NCI-H69 (cell line): ENCODE data around the gene ABI3BP.
"Not testable (repeated sequence)": the region's sequence is repeated elsewhere in the genome, so short reads cannot be mapped to it uniquely, and the experiment has no call there.

Experiments
- DNase-seq: peaks from one replicate; lab custom pipeline; 2025; lab: John Stamatoyannopoulos, UW

Gene ABI3BP

DNA sequence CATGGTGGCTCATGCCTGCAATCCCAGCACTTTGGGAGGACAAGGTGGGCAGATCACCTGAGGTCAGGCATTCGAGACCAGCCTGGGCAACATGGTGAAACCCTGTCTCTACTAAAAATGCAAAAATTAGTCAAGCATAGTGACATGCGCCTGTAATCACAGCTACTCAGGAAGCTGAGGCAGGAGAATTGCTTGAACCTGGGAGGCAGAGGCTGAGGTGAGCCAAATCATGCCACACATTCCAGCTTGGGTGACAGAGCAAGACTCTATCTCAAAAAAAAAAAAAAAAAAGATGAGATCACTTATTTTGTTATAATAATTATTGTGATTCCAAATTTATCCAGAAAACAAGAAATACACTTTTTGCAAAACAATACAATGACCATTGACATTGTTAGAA lies 47.1 kb downstream of the ABI3BP start:
- DNase-seq: not testable (repeated sequence)

DNA sequence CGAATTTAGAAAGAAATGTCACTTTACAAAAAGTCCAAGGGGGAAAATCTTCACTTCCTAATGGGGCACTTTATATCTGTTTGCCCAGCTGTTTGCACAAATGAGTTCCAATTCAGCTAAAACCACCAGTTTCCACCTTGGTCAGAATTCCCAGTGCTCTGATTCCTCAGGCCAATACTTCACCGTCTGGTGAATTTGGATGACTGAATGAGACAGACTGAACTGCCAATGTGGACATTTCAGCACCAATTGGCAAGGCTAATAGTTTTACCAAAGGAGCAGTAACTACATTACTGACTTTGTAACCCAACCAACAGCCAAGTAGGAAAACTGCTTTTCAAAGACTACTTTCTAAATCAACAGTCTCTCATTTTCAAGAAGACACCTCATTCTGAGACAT lies 51.8 kb downstream of the ABI3BP start:
- no peak for DNase-seq

DNA sequence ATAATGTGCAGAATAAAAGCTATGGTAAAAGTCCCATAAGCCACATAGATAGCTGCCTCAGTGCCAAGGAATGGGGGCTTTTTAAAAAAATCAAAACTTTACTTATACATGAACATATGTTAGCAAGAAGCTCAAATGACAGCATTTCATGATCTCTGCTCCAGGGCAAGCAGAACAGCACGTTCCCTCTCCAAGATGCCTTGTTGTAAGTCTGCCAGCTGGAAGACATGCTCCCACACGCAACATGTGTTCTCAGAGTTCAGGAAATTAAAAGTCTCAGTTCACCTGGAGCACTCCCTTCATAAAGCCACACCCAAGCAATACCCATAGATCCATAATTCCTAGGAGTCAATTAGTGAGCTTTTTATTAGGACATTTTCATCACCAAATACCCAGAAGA lies 52.2 kb downstream of the ABI3BP start:
- DNase-seq: no peak

- DNase-seq: no peak
Measured at GRCh38 chr3:100936931-100937330, 56.3 kb downstream of the ABI3BP start.

- DNase-seq: no peak
Measured at GRCh38 chr3:100932491-100932890, 60.7 kb downstream of the ABI3BP start.

GRCh38 chr3:100928638-100929428 lies 64.4 kb downstream of the ABI3BP start:
- no peak for DNase-seq

DNA sequence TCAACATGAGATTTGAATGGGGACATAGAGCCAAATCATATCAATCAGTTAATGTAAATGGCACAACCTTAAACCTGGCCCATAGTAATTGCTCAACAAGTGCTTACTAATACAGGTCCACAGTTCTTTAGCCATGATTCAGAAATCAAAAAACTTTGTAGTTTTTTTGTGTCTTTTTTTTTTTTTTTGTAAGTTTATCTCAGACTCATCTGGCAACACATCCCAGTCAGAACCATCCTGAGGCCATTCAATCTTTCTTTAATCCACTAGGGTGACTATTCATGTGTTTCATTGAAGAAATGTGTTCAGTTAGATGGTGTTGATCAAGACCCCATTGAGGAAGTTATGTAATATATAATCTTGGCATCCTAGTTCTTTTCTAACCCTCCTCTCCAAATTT lies 65.4 kb downstream of the ABI3BP start:
- DNase-seq: no peak

DNA sequence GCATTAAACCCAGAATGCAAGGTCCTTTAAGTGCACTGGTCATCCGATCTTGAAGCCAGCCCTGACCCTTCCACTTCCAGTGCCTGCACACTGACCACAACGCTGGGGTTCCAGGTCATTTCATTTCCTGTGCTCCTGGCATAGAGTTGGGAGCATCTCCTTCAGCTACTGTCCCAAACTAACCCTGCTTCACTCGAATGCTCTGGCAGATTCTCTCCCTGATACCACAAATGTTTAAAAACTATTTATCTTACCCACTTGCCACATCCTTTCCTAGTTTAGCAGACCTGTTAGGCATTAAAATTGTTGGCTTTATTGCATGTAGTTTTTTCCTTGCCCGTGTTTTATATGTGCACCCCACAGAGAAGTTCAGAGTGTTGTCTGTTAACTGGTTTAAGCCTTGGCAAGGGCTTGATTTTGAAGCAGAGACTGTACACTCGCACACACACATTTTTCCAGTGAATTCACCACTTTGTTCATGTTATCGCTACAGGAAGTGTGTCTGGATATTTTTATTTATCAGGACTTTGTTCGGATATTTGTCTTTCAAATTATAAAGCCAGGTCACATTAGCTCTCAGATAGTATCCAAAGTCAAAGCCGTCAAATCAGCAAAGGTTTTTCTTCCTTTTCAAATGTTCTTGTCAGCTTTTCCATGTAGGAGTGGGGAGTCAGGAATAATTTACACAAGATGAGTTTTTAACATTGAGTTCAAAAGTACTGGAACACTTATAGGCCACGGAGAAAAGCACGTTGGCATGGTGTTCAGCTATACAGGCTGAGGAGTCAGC lies 77.3 kb downstream of the ABI3BP start:
- DNase-seq: no peak

DNA sequence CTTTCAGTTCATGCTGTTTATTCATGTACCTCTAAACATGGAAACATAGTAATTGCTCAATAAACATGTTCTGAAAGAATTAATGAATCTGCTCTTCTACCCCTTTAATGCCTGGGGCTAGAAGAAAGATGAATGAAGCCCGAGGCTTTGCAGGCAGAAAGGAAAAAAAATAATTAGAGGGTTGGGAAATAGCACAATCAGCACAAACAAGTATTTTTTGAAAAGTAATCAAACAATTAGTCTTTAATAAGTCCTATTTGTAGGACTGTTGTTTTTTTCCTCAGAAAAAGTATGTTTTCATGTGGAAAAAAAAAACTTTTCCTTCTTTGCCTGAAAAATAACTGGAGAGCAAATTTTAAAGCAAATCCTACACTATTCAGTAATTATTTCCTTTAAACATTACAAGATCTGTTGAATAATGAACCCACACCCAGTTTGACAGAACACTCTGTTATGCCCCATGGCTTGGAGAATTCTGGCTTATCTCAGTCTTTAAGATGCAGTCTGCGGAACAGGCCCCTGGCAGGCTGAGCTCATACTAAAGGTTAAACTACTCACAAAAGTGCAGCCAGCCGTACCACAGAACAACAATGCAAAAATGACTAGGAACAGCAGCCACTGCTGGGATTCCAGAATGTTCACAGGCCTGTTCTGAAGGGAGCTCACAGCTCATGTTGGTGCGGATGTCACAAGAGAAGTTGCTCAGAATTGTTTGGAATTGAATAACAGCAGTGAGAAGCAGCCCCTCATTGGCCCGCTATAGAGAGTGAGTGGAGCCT lies 79.2 kb downstream of the ABI3BP start:
- no peak for DNase-seq

GRCh38 chr3:100912976-100913545 lies 80.2 kb downstream of the ABI3BP start:
- no peak for DNase-seq

- no peak for DNase-seq
Measured at GRCh38 chr3:100912571-100912970, 80.7 kb downstream of the ABI3BP start.

DNA sequence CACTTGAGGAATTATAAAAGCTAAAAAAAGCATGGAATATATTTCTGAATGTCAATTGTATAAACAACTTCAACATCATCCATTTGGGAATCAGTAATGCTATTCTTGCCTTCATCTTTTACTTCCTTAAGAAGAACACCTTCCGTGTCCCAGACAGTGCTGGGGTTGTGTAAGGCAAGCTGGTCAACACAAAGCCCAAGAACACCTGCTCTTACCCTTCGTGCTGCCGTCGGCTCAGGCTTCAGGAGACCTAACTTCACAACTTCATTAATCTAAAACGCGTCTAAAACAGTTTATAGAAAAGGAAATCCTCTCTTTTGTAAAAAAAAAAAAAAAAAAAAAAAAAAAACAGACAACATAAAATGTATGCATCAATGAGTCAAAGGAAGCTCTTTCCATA lies 81.3 kb downstream of the ABI3BP start:
- no peak for DNase-seq

DNA sequence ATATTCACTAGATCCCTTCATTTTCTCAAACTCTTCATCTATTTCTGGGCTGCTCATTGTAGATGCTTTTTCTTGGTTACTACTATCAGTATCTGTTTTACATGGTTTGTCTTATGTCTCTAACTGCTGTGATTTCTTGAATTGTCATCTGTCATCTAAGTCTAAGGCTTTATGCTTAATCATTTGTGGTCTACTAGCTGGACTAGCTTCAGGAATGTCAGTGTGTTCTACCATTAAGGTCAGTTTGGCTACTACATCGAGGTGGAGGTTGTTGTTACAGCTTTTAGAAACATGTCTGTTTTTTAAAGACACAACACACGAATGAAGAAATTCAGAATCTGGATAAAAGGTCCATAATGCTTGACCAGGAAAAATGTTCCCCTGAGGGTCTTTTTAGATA lies 82.2 kb downstream of the ABI3BP start:
- DNase-seq: no peak

DNA sequence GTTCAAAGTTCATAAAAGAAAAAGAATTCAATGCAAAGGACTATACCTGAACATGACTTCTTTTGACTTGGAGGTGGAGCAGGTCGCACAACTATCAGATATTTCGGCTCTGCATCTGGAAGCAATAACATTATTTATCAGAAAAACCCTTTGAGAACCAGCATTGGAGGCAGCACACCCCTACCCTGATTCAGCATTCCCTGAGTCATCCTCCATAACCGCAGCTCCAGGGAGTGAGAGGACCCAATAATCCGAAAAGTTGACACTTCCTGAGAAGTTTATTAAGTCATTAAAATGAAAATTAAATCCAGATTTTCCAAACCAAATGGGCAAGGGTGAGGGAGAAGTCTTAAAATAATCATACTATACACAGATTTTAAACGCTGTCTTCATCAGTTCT lies 90.6 kb downstream of the ABI3BP start:
- no peak for DNase-seq

GRCh38 chr3:100900671-100901335 lies 92.4 kb downstream of the ABI3BP start:
- no peak for DNase-seq

DNA sequence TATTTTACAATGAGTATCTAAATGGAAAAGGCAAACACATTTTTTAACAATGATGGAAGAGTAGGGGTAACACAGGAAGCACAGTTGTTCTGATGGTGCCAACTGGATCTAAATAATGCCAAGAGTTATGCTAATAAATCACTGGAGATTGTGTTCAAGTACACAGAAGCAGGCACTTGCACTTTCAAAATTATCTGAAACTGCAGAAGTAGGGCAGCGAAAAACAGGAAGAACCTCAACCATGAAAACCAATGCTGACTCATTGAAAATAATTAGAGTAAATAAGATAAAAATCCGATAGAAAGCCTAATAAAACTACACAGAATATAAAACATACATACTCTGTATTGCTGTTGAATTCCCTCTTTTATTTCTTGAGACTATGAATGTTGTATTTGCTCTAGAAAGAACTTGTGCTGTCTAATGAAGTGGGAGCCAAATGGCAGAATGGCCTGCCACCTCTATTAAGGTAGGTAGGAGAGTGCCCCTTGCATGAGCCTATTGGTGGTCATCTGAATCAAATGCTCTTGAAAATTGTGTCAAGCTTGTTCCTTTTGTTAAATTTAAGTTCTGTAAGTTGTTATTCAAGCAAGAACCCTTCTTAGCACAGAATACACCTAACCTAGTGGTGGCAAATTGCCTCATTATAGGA lies 93.7 kb downstream of the ABI3BP start:
- no peak for DNase-seq

- no peak for DNase-seq
Measured at GRCh38 chr3:100898681-100899080, 94.5 kb downstream of the ABI3BP start.

- DNase-seq: no peak
Measured at GRCh38 chr3:100896994-100897393, 96.2 kb downstream of the ABI3BP start.

DNA sequence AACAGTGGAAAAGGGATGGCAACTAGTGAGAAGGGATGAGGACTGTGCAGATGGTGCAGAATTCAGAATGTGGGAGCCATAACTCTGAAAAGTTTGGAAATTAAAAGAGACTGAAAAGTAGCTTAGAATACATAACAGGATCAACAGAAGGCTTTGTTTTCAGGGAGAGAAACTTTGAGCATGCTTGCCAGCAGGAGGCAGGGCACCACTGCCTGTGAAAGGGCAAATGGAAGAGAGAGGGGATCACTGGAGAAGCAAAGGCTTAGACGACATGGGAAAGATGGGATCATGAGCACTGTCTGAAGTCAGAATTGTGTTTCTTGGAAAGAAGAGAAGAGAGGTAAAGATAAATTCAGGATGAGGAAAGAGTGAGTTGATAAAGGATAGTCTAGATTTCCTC lies 99.6 kb downstream of the ABI3BP start:
- DNase-seq: no peak

- no peak for DNase-seq
Measured at GRCh38 chr3:100893108-100893507, 100.1 kb downstream of the ABI3BP start.

DNA sequence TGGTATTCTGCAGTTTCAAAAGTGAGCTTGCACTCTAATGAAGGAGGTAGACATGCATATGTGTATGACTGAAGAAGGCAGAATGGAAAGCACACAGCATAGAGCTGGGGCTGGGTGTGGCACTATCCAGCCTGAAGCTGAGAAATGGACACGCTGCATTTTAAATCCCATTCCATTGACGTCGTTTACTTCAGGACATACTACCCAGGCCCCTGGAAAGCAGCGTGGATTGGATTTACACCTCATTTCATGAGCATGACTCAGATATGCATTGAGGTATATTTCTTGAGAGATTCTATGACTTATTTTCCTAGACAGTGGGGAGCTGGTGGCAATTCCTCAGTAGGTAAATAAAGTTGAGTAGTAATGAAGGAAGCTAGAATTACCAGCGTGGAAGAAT lies 101.4 kb downstream of the ABI3BP start:
- no peak for DNase-seq
